NCI-H510A (cell line): Measurements from ENCODE around the gene FCER1A.
"Not testable (repeated sequence)": the region's sequence is repeated elsewhere in the genome, so short reads cannot be mapped to it uniquely, and the experiment has no call there.

ENCODE experiments used
- DNase-seq: peaks from one replicate; lab custom pipeline; 2025; lab: John Stamatoyannopoulos, UW

FCER1A gene

GRCh38 chr1:159302095-159302494 is at the start of gene FCER1A:
Gene FCER1A (plus strand): TSS chr1:159302336. CDS start chr1:159302365, 29 bp downstream.
- no peak for DNase-seq

- DNase-seq, result no peak
Measured at GRCh38 chr1:159261311-159261710, 40.8 kb upstream of the FCER1A start.

- no peak for DNase-seq
Measured at GRCh38 chr1:159261721-159262494, 40.2 kb upstream of the FCER1A start.

- no peak for DNase-seq
Measured at GRCh38 chr1:159266832-159267231, 35.3 kb upstream of the FCER1A start.

GRCh38 chr1:159274631-159275030 is 27.5 kb upstream of the FCER1A start:
- no peak for DNase-seq

GRCh38 chr1:159275891-159276290 is 26.2 kb upstream of the FCER1A start:
- DNase-seq, result no peak

- no peak for DNase-seq
Measured at GRCh38 chr1:159279773-159280172, 22.4 kb upstream of the FCER1A start.

GRCh38 chr1:159282118-159282517 is 20.0 kb upstream of the FCER1A start:
- DNase-seq, result no peak

- no peak for DNase-seq
Measured at GRCh38 chr1:159289060-159289459, 13.1 kb upstream of the FCER1A start.

GRCh38 chr1:159291424-159291823 is 10.7 kb upstream of the FCER1A start:
- DNase-seq, result no peak

GRCh38 chr1:159296706-159297375 is 5.3 kb upstream of the FCER1A start:
- DNase-seq, result no peak

GRCh38 chr1:159300146-159300545 is 2.0 kb upstream of the FCER1A start:
- no peak for DNase-seq

GRCh38 chr1:159307346-159308020 is 5.3 kb downstream of the FCER1A start:
- DNase-seq, result no peak

GRCh38 chr1:159311679-159312078 is 9.5 kb downstream of the FCER1A start:
- DNase-seq, result no peak

GRCh38 chr1:159315381-159315780 is 13.2 kb downstream of the FCER1A start:
- no peak for DNase-seq

- DNase-seq, result no peak
Measured at GRCh38 chr1:159318784-159319551, 16.8 kb downstream of the FCER1A start.

- DNase-seq, result no peak
Measured at GRCh38 chr1:159334797-159335196, 32.7 kb downstream of the FCER1A start.

- DNase-seq, result no peak
Measured at GRCh38 chr1:159338018-159338417, 35.9 kb downstream of the FCER1A start.

GRCh38 chr1:159339536-159339935 is 37.4 kb downstream of the FCER1A start:
- no peak for DNase-seq

GRCh38 chr1:159341736-159342135 is 39.6 kb downstream of the FCER1A start:
- no peak for DNase-seq

GRCh38 chr1:159342761-159343425 is 40.8 kb downstream of the FCER1A start:
- DNase-seq, result no peak

- not testable (repeated sequence) for DNase-seq
Measured at GRCh38 chr1:159349374-159349773, 47.2 kb downstream of the FCER1A start.
